ENCODE measurements around the gene STUB1.

DNA sequence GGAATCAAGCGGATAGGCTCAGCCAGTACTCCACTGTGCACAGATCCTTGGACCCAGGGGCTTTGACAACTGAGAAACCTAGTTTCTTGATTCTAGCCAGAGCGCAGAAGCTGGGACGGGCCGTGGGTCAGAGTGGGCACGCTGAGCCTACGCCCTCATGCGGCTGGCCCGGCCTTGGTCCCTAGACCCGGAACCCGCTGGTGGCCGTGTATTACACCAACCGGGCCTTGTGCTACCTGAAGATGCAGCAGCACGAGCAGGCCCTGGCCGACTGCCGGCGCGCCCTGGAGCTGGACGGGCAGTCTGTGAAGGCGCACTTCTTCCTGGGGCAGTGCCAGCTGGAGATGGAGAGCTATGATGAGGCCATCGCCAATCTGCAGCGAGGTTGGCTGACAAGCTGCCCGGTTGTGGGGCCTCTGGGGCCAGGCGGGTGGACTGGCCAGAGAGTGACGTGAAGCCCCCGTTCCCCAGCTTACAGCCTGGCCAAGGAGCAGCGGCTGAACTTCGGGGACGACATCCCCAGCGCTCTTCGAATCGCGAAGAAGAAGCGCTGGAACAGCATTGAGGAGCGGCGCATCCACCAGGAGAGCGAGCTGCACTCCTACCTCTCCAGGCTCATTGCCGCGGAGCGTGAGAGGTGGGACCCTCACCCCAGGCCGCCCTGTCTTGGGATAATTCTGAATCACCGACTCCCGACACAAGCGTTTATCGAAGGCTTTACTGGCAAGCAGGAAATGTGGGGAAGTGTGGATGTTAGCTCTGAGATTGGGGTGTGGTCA is 946 bp downstream of the STUB1 start:
- TF ChIP-seq, protein P1, sequence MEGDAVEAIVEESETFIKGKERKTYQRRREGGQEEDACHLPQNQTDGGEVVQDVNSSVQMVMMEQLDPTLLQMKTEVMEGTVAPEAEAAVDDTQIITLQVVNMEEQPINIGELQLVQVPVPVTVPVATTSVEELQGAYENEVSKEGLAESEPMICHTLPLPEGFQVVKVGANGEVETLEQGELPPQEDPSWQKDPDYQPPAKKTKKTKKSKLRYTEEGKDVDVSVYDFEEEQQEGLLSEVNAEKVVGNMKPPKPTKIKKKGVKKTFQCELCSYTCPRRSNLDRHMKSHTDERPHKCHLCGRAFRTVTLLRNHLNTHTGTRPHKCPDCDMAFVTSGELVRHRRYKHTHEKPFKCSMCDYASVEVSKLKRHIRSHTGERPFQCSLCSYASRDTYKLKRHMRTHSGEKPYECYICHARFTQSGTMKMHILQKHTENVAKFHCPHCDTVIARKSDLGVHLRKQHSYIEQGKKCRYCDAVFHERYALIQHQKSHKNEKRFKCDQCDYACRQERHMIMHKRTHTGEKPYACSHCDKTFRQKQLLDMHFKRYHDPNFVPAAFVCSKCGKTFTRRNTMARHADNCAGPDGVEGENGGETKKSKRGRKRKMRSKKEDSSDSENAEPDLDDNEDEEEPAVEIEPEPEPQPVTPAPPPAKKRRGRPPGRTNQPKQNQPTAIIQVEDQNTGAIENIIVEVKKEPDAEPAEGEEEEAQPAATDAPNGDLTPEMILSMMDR (IDR thresholded peaks at IDR 0.05): no peak
- TF ChIP-seq POLR2A (IDR thresholded peaks at IDR 0.05) (no peak), POLR2AphosphoS5 (IDR thresholded peaks at IDR 0.05) (peak in 1 of 3 donors; percentile 50), EP300 (IDR thresholded peaks at IDR 0.05) (no peak)

All from stomach (tissue), 4 donors.